GM12878 (cell line): ENCODE results near the gene PCDHGC5. TPM values are rescaled to one million over a fixed set of nuclear protein-coding genes. Genes with fewer than 3 reads are reported as not detected.

Experiments
- ATAC-seq: fragments of 200-7000 bp; cut with Tn5 transposase; 3 replicates; pipeline ENCODE4 v1.9.1; 2020; ENCODE audit warnings: mild to moderate bottlenecking, moderate library complexity
- BruUV-seq: library from RNA; stranded (reverse); fragments of 400-500 nt; replicated peaks from 2 replicates; lab custom pipeline; 2021; lab: Mats Ljungman, UMichigan
- CTCF ChIA-PET: fragments of 300-600 bp; sonication (Branson Sonifier 250); formaldehyde crosslinking; extraction: SDS; loops from one replicate; lab custom pipeline; 2021; ENCODE audit warnings: inconsistent platforms; lab: Yijun Ruan, JAX
- POLR2A ChIA-PET: fragments of 350-600 bp; formaldehyde crosslinking; extraction: SDS; loops from one replicate; lab custom pipeline; 2021; ENCODE audit warnings: inconsistent platforms; lab: Charles Lee
- RAD21 ChIA-PET: fragments of 300-600 bp; sonication (Branson Sonifier 250); formaldehyde crosslinking; loops from one replicate; lab custom pipeline; 2023; ENCODE audit warnings: antibody characterized with exemption; ENCODE audit not compliant: unreplicated experiment; lab: Charles Lee
- SMC1A ChIA-PET: fragments of 300-600 bp; sonication (Branson Sonifier 250); formaldehyde crosslinking; loops from one replicate; lab custom pipeline; 2023; ENCODE audit not compliant: unreplicated experiment, uncharacterized antibody; lab: Charles Lee
- DNase-seq: peaks from one replicate; pipeline ENCODE4 v3.0.0-alpha.2; 2011; ENCODE audit warnings: low read depth, low spot score
- FAIRE-seq: peaks from 3 replicates; lab custom pipeline; 2011; peaks lifted over from hg19 to GRCh38; lab: Jason Lieb, UNC
- H2AFZ ChIP-seq: 2 replicates; pipeline ENCODE4 v1.6.0; 2011; ENCODE audit warnings: low read depth, low read length, control low read depth; ENCODE audit not compliant: control insufficient read depth
- H3K27ac ChIP-seq: 2 replicates; pipeline ENCODE4 v1.5.1; 2011; ENCODE audit warnings: control low read depth; ENCODE audit not compliant: control insufficient read depth, insufficient read depth
- H3K27me3 ChIP-seq, 2 experiments: replicated peaks in 1 of 2; 2 replicates each; pipeline versions ENCODE4 v1.6.0 to v1.6.1; 2011; ENCODE audit warnings: low read length in 1 of 2; ENCODE audit not compliant: control insufficient read depth in 2 of 2, insufficient read depth in 2 of 2
- H3K36me3 ChIP-seq, 2 experiments: 2 replicates each; pipeline ENCODE4 v1.5.1; 2011; ENCODE audit warnings: low read length in 1 of 2; ENCODE audit not compliant: control insufficient read depth in 2 of 2, insufficient read depth in 2 of 2
- H3K4me1 ChIP-seq: 2 replicates; pipeline ENCODE4 v1.6.1; 2011; ENCODE audit warnings: mild to moderate bottlenecking, low read length, moderate library complexity, mixed read lengths; ENCODE audit not compliant: control insufficient read depth, insufficient read depth
- H3K4me2 ChIP-seq: 2 replicates; pipeline ENCODE4 v1.6.0; 2011; ENCODE audit warnings: control low read depth; ENCODE audit not compliant: control insufficient read depth, insufficient read depth
- H3K4me3 ChIP-seq: fragments of 200-600 bp; sonication (generic); 2 replicates; pipeline ENCODE4 v1.5.1; 2016
- H3K79me2 ChIP-seq: 2 replicates; pipeline ENCODE4 v1.6.0; 2011; ENCODE audit warnings: low read length; ENCODE audit not compliant: control insufficient read depth, insufficient read depth
- H3K9ac ChIP-seq: 2 replicates; pipeline ENCODE4 v1.8.0; 2011; ENCODE audit warnings: low read length, control low read depth, mixed read lengths; ENCODE audit not compliant: control insufficient read depth, insufficient read depth
- H3K9me3 ChIP-seq: replicated peaks from 3 replicates; pipeline ENCODE4 v1.5.1; 2011; ENCODE audit warnings: mild to moderate bottlenecking, low read length; ENCODE audit not compliant: control insufficient read depth, insufficient read depth
- H4K20me1 ChIP-seq: 2 replicates; pipeline ENCODE4 v1.6.0; 2011; ENCODE audit not compliant: control insufficient read depth, insufficient read depth
- ATF7 ChIP-seq: fragments of 450-650 bp; IDR thresholded peaks from 2 replicates; pipeline ENCODE4 v1.6.1; 2016; ENCODE audit warnings: low read depth, mild to moderate bottlenecking
- CREM ChIP-seq: IDR thresholded peaks from 2 replicates; pipeline ENCODE4 v1.6.1; 2014; ENCODE audit warnings: antibody characterized with exemption, low read depth
- FOXK2 ChIP-seq: fragments of 450-650 bp; IDR thresholded peaks from 2 replicates; pipeline ENCODE4 v1.6.1; 2017; ENCODE audit warnings: mild to moderate bottlenecking, moderate library complexity
- GATAD2B ChIP-seq: fragments of 450-650 bp; conservative IDR thresholded peaks from 2 replicates; pipeline ENCODE4 v1.6.1; 2017; ENCODE audit warnings: low read depth, mild to moderate bottlenecking, moderate library complexity
- HDGF ChIP-seq: fragments of 450-650 bp; IDR thresholded peaks from 2 replicates; pipeline ENCODE4 v1.6.1; 2016; ENCODE audit warnings: antibody characterized with exemption
- MYB ChIP-seq: fragments of 150-350 bp; IDR thresholded peaks from 2 replicates; pipeline ENCODE4 v1.6.1; 2014; ENCODE audit warnings: mild to moderate bottlenecking, low read depth, low read length, borderline replicate concordance
- NR2C1 ChIP-seq: fragments of 450-650 bp; IDR thresholded peaks from 2 replicates; pipeline ENCODE4 v1.6.1; 2017; ENCODE audit warnings: antibody characterized with exemption, mild to moderate bottlenecking, moderate library complexity
- PAX8 ChIP-seq: fragments of 450-650 bp; IDR thresholded peaks from 2 replicates; pipeline ENCODE4 v1.6.1; 2017; ENCODE audit warnings: mild to moderate bottlenecking, moderate library complexity
- RBBP5 ChIP-seq: fragments of 200-600 bp; sonication (generic); conservative IDR thresholded peaks from 2 replicates; pipeline ENCODE4 v1.6.1; 2016
- STAT1 ChIP-seq: fragments of 450-650 bp; conservative IDR thresholded peaks from 2 replicates; pipeline ENCODE4 v1.6.1; 2014; ENCODE audit warnings: antibody characterized with exemption, mild to moderate bottlenecking
- WGBS: methylation state at CpG from one replicate; pipeline ENCODE4 v1.1.6; 2016; ENCODE audit warnings: low lambda C conversion rate; ENCODE audit not compliant: insufficient replicate concordance, insufficient coverage; ENCODE audit errors: missing lambda C conversion rate; 5-methylcytosine and 5-hydroxymethylcytosine counted together
- in situ Hi-C: fragments of 300-500 bp; cut with MboI; formaldehyde crosslinking; loops from 9 replicates; pipeline ENCODE4 v1.14.3; 2018; ENCODE audit warnings: mixed read lengths
- intact Hi-C: fragments of 100-400 bp; cut with micrococcal nuclease; formaldehyde crosslinking; loops from one replicate; pipeline ENCODE4 v1.14.2; 2022; ENCODE audit not compliant: unreplicated experiment
- polyA plus RNA-seq, 11 experiments: library from polyadenylated mRNA; depleted of rRNA in 4 of 11; unstranded in 6 of 11; stranded (reverse) in 5 of 11; fragments of >200 nt; fragmentation: Nextera tagmentation in 4 of 11; fragmentation: Illumina TruSeq in 1 of 11; extraction: Ambion mirVana in 4 of 11; extraction: Trizol in 1 of 11; gene quantifications; 1 replicate in 1 of 11; 2 replicates in 10 of 11; pipeline versions ENCODE4 v1.2.1 to v1.2.3, GENCODE V29; 2011 to 2016; ENCODE audit warnings: inconsistent platforms in 2 of 11, missing spikeins in 2 of 11, low read depth in 1 of 11
- total RNA-seq, 4 experiments: library from RNA; depleted of rRNA in 3 of 4; stranded (reverse); fragments of >200 nt in 3 of 4; fragmentation: Illumina TruSeq in 1 of 4; extraction: Trizol in 1 of 4; gene quantifications; 2 replicates each; pipeline versions ENCODE4 v1.2.1 to v1.2.3, GENCODE V29; 2013 to 2021
- TF ChIP-seq, protein P1 (sequence below): fragments of 450-650 bp; IDR thresholded peaks from 2 replicates; pipeline ENCODE4 v1.6.1; 2017; ENCODE audit warnings: mild to moderate bottlenecking, low read depth, inconsistent platforms; ENCODE audit not compliant: poor library complexity, severe bottlenecking
- TF ChIP-seq, protein P2 (sequence below): IDR thresholded peaks from 2 replicates; pipeline ENCODE4 v1.6.1; 2011; ENCODE audit warnings: low read depth, low read length, improper control_type of control experiment, borderline replicate concordance

PCDHGC5 gene
- total and polyA plus RNA-seq, 10 of the 15 experiments (the other 5 are each of a cell fraction or from before 2014, with no cell fraction given): 0.05 to 0.87 (median 0.18) TPM; not detected in 2

DNA sequence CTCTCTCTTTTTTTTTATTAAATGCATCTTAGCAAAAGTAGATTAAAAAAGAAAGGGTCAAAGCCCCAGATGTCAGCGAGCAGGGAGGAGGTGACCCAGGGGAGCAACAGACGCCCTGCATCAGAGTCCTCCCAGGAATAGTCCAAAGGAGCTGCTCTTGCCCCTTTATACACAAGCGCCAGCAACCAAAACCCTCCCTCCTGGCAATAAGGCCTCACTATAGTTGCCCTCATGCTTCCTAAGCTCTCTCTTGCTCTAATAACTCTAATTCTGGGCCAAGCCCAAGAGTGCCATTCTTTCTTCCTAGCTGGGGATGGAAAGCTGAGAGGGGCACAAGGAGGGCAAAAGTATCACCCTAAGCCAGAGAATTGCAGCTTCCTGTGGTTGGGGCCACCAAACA, 26.3 kb downstream of the PCDHGC5 start:
- H3K36me3 ChIP-seq: peaks cover 13 to 25% of the 10 kb centered on the region in 2 experiments
- no peak overlapping the region for H3K9ac ChIP-seq
- no peak for DNase-seq
- no peak overlapping the region for H3K4me2 ChIP-seq
- TSS peak; percentile 22 for BruUV-seq
- RAD21 ChIA-PET: interaction anchor here (0.7 to 11.6 kb wide), 11 partner anchors 8 to 145 kb away, joined by 3 to 109 read pairs (median 6); partner anchors contain the start of genes PCDHGA10, PCDHGA11, PCDHGB3 and PCDHGC3
- TF ChIP-seq NR2C1 (no peak), ATF7 (no peak), HDGF (no peak), PAX8 (no peak), GATAD2B (no peak), STAT1 (no peak), RBBP5 (no peak), CREM (no peak), MYB (no peak), FOXK2 (no peak)
- TF ChIP-seq, protein P1, sequence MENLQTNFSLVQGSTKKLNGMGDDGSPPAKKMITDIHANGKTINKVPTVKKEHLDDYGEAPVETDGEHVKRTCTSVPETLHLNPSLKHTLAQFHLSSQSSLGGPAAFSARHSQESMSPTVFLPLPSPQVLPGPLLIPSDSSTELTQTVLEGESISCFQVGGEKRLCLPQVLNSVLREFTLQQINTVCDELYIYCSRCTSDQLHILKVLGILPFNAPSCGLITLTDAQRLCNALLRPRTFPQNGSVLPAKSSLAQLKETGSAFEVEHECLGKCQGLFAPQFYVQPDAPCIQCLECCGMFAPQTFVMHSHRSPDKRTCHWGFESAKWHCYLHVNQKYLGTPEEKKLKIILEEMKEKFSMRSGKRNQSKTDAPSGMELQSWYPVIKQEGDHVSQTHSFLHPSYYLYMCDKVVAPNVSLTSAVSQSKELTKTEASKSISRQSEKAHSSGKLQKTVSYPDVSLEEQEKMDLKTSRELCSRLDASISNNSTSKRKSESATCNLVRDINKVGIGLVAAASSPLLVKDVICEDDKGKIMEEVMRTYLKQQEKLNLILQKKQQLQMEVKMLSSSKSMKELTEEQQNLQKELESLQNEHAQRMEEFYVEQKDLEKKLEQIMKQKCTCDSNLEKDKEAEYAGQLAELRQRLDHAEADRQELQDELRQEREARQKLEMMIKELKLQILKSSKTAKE: no peak
- TF ChIP-seq, protein P2, sequence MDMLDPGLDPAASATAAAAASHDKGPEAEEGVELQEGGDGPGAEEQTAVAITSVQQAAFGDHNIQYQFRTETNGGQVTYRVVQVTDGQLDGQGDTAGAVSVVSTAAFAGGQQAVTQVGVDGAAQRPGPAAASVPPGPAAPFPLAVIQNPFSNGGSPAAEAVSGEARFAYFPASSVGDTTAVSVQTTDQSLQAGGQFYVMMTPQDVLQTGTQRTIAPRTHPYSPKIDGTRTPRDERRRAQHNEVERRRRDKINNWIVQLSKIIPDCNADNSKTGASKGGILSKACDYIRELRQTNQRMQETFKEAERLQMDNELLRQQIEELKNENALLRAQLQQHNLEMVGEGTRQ: no peak
- TF ChIP-seq, all 136 proteins: peak for 0
- ATAC-seq (no peak), FAIRE-seq (no peak)
- peaks cover 52% of the 10 kb centered on the region for H3K4me1 ChIP-seq
- H3K27ac ChIP-seq: peak overlapping the region; percentile 90
- intact Hi-C loops (no loop called here), in situ Hi-C loops (no loop called here)
- H3K9me3 ChIP-seq: no peaks in the 10 kb centered on the region
- H3K79me2 ChIP-seq: peaks cover 10% of the 10 kb centered on the region
- no peaks in the 10 kb centered on the region for H4K20me1 ChIP-seq
- no peak overlapping the region for H2AFZ ChIP-seq
- H3K27me3 ChIP-seq: no peaks in the 10 kb centered on the region
- no peak overlapping the region for H3K4me3 ChIP-seq
- WGBS: 33% methylated on average over 3 of the region's 3 CpGs
- ChIA-PET CTCF (interaction anchor here (0.5 to 11.9 kb wide), 18 partner anchors 11 to 475 kb away, joined by 3 to 213 read pairs (median 18); partner anchors contain the start of genes PCDHGA10, PCDHGA11, PCDHGA12 and PCDHGB3), SMC1A (interaction anchor here (1.0 to 10.8 kb wide), 11 partner anchors 11 to 145 kb away, joined by 3 to 176 read pairs (median 5); partner anchors contain the start of genes HDAC3, PCDHGA10, PCDHGA12 and PCDHGB3), POLR2A (interaction anchor here (0.7 to 1.4 kb wide), 4 partner anchors 8 to 40 kb away, joined by 3 to 4 read pairs (median 3); no protein-coding TSS in a partner anchor)
